OCI-LY3 (cell line): Measurements from ENCODE around the gene PCBP1.
"Not testable (repeated sequence)": the region's sequence is repeated elsewhere in the genome, so short reads cannot be mapped to it uniquely, and the experiment has no call there.

Experiments used
- H2AFZ ChIP-seq: fragments of 200-600, 300-600 bp; shearing (Covaris generic); 2 replicates; pipeline ENCODE4 v1.6.0; 2014; ENCODE audit warnings: antibody characterized with exemption, low read depth, low read length
- H3K27ac ChIP-seq: fragments of 200-600, 300-600 bp; sonication (generic); 2 replicates; pipeline ENCODE4 v1.5.1; 2014; ENCODE audit warnings: mild to moderate bottlenecking, low read length, moderate library complexity, mixed read lengths
- H3K27me3 ChIP-seq: fragments of 200-600, 300-600 bp; sonication (generic); 2 replicates; pipeline ENCODE4 v1.6.1; 2014; ENCODE audit warnings: low read depth, low read length, mixed read lengths
- H3K36me3 ChIP-seq: fragments of 200-600, 300-600 bp; sonication (generic); replicated peaks from 2 replicates; pipeline ENCODE3; 2014; ENCODE audit warnings: low read depth, low read length, mixed read lengths
- H3K4me1 ChIP-seq: fragments of 300-600, 200-600 bp; sonication (generic); 2 replicates; pipeline ENCODE4 v1.6.1; 2014; ENCODE audit warnings: low read length, mixed read lengths
- H3K4me2 ChIP-seq: fragments of 200-600, 300-600 bp; sonication (generic); 2 replicates; pipeline ENCODE4 v1.6.1; 2014; ENCODE audit warnings: low read length, mixed read lengths
- H3K4me3 ChIP-seq: fragments of 300-600, 200-600 bp; sonication (generic); 2 replicates; pipeline ENCODE4 v1.5.1; 2014; ENCODE audit warnings: antibody characterized with exemption, mild to moderate bottlenecking, low read length, moderate library complexity
- H3K79me2 ChIP-seq: fragments of 300-600, 200-600 bp; shearing (Covaris generic); 2 replicates; pipeline ENCODE4 v1.6.1; 2014; ENCODE audit warnings: mild to moderate bottlenecking, low read length, mixed read lengths
- H3K9ac ChIP-seq: fragments of 300-600, 200-600 bp; shearing (Covaris generic); 2 replicates; pipeline ENCODE4 v1.6.0; 2014; ENCODE audit warnings: mild to moderate bottlenecking, low read length, moderate library complexity
- H3K9me3 ChIP-seq: fragments of 200-600, 300-600 bp; shearing (Covaris generic); 2 replicates; pipeline ENCODE4 v1.6.1; 2014; ENCODE audit warnings: low read length, mixed read lengths; ENCODE audit not compliant: insufficient read depth
- H4K20me1 ChIP-seq: fragments of 200-600, 300-600 bp; sonication (generic); 2 replicates; pipeline ENCODE4 v1.6.1; 2016; ENCODE audit warnings: low read length, mixed read lengths; ENCODE audit not compliant: insufficient read depth
- EZH2phosphoT487 ChIP-seq: fragments of 200-600 bp; shearing (Covaris generic); IDR thresholded peaks from 2 replicates; pipeline ENCODE4 v1.6.1; 2018; ENCODE audit warnings: antibody characterized with exemption, mixed run types, low read depth
- TF ChIP-seq, protein P1 (sequence below): fragments of 200-600, 300-600 bp; sonication (generic); IDR thresholded peaks from 2 replicates; pipeline ENCODE4 v1.5.1; 2014; ENCODE audit warnings: antibody characterized with exemption, low read length, low read depth

PCBP1 gene

DNA sequence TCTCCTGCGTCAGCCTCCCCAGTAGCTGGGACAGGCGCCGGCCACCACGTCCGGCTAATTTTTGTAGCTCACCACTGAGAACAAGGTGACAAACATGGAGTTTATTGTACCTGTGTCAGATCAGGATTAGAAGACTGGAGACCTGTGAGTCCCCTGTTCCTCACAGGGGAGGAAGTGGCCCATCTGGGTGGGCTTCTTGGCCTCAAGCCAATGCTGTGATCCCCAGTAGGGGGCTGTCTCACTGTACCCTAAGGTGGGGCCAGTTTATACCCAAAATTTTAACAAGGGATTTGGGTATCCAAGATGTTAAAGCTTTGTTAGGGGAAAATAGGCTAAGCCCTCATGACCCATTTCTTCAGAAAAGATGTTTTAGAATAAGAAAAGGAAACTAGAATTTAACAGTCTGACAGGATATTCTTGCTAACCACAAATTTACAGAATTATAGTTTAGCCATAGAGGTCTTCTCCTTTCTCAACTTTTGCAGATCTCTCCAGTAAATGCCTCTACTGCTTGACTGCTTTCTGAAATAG is 16.3 kb downstream of the PCBP1 start:
- H3K4me2 ChIP-seq: peak overlapping the region; percentile 68

GRCh38 chr2:70104231-70105111 is 17.2 kb downstream of the PCBP1 start:
- Histone ChIP-seq H3K9ac (peak overlapping the region; percentile 52), H3K27me3 (no peaks in the 10 kb centered on the region), H3K79me2 (no peaks in the 10 kb centered on the region), H3K9me3 (no peaks in the 10 kb centered on the region), H4K20me1 (no peaks in the 10 kb centered on the region), H3K27ac (peak overlapping the region; percentile 89), H3K4me3 (peak overlapping the region; percentile 62), H3K4me2 (peak overlapping the region; percentile 68), H3K36me3 (no peaks in the 10 kb centered on the region), H2AFZ (peak overlapping the region; percentile 77), H3K4me1 (peaks cover 49% of the 10 kb centered on the region)
- TF ChIP-seq, protein P1, sequence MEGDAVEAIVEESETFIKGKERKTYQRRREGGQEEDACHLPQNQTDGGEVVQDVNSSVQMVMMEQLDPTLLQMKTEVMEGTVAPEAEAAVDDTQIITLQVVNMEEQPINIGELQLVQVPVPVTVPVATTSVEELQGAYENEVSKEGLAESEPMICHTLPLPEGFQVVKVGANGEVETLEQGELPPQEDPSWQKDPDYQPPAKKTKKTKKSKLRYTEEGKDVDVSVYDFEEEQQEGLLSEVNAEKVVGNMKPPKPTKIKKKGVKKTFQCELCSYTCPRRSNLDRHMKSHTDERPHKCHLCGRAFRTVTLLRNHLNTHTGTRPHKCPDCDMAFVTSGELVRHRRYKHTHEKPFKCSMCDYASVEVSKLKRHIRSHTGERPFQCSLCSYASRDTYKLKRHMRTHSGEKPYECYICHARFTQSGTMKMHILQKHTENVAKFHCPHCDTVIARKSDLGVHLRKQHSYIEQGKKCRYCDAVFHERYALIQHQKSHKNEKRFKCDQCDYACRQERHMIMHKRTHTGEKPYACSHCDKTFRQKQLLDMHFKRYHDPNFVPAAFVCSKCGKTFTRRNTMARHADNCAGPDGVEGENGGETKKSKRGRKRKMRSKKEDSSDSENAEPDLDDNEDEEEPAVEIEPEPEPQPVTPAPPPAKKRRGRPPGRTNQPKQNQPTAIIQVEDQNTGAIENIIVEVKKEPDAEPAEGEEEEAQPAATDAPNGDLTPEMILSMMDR: no peak
- TF ChIP-seq EZH2phosphoT487: no peak

More for the DNA sequence above, 16.3 kb downstream of the PCBP1 start:
- H3K9ac ChIP-seq: peak overlapping the region; percentile 52
- H4K20me1 ChIP-seq: no peaks in the 10 kb centered on the region
- peak overlapping the region; percentile 89 for H3K27ac ChIP-seq
- no peaks in the 10 kb centered on the region for H3K79me2 ChIP-seq
- H3K4me1 ChIP-seq: peaks cover 40% of the 10 kb centered on the region
- H3K27me3 ChIP-seq: no peaks in the 10 kb centered on the region
- peak overlapping the region; percentile 62 for H3K4me3 ChIP-seq
- H2AFZ ChIP-seq: peak overlapping the region; percentile 77
- TF ChIP-seq, protein P1: peak; percentile 42
- no peak for TF ChIP-seq EZH2phosphoT487
- H3K36me3 ChIP-seq: no peaks in the 10 kb centered on the region
- no peaks in the 10 kb centered on the region for H3K9me3 ChIP-seq

GRCh38 chr2:70106138-70106537 is 18.9 kb downstream of the PCBP1 start:
- not testable (repeated sequence) for H3K9ac ChIP-seq, H3K4me3 ChIP-seq, H3K9me3 ChIP-seq, H3K4me2 ChIP-seq, H3K36me3 ChIP-seq, H4K20me1 ChIP-seq, H2AFZ ChIP-seq, H3K27ac ChIP-seq, H3K27me3 ChIP-seq, H3K79me2 ChIP-seq
- peaks cover 52% of the 10 kb centered on the region for H3K4me1 ChIP-seq

DNA sequence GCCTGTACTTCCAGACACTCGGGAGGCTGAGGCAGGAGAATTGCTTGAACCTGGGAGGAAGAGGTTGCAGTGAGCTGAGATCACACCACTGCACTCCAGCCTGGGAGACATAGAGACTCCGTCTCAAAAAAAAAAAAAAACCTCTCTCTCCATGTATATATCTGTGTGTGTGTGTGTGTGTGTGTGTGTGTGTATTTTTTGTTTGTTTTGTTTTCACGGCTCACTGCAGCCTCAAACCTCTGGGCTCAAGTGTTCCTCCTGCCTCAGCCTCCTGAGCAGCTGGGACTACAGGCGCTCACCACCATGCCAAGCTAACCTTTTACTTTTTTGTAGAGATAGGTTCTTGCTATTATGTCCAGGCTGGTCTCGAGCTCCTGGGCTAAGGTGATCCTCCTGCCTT is 23.1 kb downstream of the PCBP1 start:
- not testable (repeated sequence) for H3K79me2 ChIP-seq, H3K9ac ChIP-seq

More for the DNA sequence above, 23.1 kb downstream of the PCBP1 start:
- H3K27ac ChIP-seq, H3K9me3 ChIP-seq, H4K20me1 ChIP-seq, H3K4me2 ChIP-seq, H2AFZ ChIP-seq, H3K27me3 ChIP-seq, H3K4me3 ChIP-seq, H3K36me3 ChIP-seq: not testable (repeated sequence)
- H3K4me1 ChIP-seq: peaks cover 27% of the 10 kb centered on the region
